ENCODE measurements around the gene PIGT. TPM values are rescaled to one million over a fixed set of nuclear protein-coding genes. Genes with fewer than 3 reads are reported as not detected.

The PIGT gene
- total RNA-seq, 2 donors from 2014 or later: 83.3 to 90.1 TPM

DNA sequence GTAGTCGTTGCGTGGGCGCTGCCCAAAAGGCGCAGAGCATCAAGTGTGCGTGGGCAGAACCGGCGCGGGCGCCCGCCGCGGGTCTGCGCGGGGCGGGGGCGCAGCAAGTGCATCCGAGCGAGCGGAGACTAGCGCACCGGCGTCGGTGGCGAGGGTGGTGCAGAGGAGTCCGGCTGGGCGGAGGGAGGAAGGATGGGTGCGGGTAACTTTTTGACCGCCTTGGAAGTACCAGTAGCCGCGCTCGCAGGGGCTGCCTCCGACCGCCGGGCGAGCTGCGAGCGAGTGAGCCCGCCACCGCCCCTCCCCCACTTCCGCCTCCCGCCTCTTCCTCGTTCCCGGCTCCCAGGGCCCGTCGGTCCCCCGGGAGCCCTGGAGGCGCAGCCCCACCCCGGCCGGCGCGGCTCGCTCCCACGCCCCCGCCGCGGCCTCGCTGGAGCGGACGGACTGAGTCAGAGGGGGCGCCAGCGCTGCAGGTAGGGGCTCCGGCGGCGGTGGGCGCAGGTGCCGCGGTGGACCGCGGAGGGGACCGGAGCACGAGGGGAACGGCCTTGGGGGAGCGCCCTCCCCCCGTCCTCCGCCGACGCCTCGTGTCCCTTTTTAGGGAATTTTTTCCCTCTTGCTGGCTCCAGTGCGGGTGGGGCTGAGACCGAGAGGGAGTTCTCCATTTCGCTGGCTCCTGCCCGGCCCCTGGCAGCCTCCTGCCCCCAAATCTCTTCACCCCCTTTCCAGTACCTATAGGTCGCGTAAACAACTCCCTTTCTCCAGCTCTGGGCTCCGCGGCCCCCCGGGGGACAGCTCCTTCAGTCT lies 9.5 kb upstream of the PIGT start:
- Mint-ChIP-seq H3K9me3 (peaks cover 9% of the 10 kb centered on the region), H3K4me3 (peak overlapping the region; percentile 82), H3K27ac (peak overlapping the region; percentile 91), H3K36me3 (ENCODE audit: low read depth) (peaks cover 41% of the 10 kb centered on the region), H3K27me3 (ENCODE audit: insufficient read depth) (peaks cover 30% of the 10 kb centered on the region), H3K4me1 (peaks cover 11% of the 10 kb centered on the region)
- Histone ChIP-seq H3K27ac (ENCODE audit: low read depth, low read length) (no peak overlapping the region), H3K4me1 (ENCODE audit: control insufficient read depth, insufficient read depth, low read length) (peaks cover 4% of the 10 kb centered on the region), H3K9me3 (ENCODE audit: control insufficient read depth, low read length) (peaks cover 21% of the 10 kb centered on the region), H3K9ac (ENCODE audit: extremely low read depth, low read length, poor library complexity, severe bottlenecking) (peak overlapping the region; percentile 95), H3K36me3 (ENCODE audit: control insufficient read depth, insufficient read depth, low read length) (peaks cover 45% of the 10 kb centered on the region), H3K4me3 (ENCODE audit: low read length) (peak overlapping the region; percentile 94), H3K27me3 (ENCODE audit: control insufficient read depth, insufficient read depth, low read length, poor library complexity, severe bottlenecking) (no peaks in the 10 kb centered on the region)
- TF ChIP-seq, protein P1, sequence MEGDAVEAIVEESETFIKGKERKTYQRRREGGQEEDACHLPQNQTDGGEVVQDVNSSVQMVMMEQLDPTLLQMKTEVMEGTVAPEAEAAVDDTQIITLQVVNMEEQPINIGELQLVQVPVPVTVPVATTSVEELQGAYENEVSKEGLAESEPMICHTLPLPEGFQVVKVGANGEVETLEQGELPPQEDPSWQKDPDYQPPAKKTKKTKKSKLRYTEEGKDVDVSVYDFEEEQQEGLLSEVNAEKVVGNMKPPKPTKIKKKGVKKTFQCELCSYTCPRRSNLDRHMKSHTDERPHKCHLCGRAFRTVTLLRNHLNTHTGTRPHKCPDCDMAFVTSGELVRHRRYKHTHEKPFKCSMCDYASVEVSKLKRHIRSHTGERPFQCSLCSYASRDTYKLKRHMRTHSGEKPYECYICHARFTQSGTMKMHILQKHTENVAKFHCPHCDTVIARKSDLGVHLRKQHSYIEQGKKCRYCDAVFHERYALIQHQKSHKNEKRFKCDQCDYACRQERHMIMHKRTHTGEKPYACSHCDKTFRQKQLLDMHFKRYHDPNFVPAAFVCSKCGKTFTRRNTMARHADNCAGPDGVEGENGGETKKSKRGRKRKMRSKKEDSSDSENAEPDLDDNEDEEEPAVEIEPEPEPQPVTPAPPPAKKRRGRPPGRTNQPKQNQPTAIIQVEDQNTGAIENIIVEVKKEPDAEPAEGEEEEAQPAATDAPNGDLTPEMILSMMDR (conservative IDR thresholded peaks at IDR 0.05): no peak
- DNase-seq: peak; percentile 88
- 0 to 1% methylated on average over 38 to 80 of the region's 87 CpGs for WGBS, 2 experiments (ENCODE audit: insufficient coverage in 1 of 2, insufficient read length in 1 of 2)

DNA sequence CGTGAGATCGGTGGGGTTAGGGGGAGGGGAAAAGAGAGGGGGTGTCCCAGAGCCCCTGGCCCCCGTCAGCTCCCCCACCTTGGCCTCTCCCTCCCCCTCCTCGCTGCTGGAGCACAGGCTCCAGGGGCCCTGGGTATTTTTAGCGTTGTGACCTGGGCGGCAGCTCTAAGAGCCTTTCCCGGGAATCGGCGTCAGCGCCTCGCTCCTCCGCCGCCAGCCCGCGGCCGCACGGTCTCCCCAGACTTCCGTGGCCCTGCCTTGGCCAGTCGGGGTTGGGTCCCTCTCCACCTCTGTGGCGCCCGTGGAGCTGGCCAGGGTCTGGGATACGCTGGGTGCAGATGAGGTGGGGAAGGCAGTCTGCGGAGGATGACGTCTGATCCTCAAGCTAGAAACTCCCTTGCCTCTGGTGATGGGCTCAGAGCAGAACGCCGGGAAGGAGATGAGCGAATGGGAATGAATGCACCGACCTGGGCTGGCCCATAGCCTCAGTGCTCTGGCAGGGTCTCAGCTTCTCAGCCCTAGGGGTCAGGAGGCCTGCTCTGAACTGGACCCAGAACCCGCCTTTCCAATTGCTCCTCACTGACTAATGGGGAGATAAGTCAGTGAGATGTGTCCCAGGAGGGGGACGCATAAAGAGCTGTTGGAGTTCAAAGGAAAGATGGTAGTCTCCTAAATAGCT lies 8.7 kb upstream of the PIGT start:
- H3K36me3 ChIP-seq (ENCODE audit: control insufficient read depth, insufficient read depth, low read length): peaks cover 42% of the 10 kb centered on the region
- H3K9me3 ChIP-seq (ENCODE audit: control insufficient read depth, low read length): peaks cover 13% of the 10 kb centered on the region
- Mint-ChIP-seq H3K4me1 (peaks cover 13% of the 10 kb centered on the region), H3K9me3 (peaks cover 2% of the 10 kb centered on the region), H3K36me3 (ENCODE audit: low read depth) (peaks cover 42% of the 10 kb centered on the region), H3K4me3 (peak overlapping the region; percentile 82), H3K27me3 (ENCODE audit: insufficient read depth) (peaks cover 26% of the 10 kb centered on the region), H3K27ac (peak overlapping the region; percentile 91)
- DNase-seq: peak; percentile 80
- TF ChIP-seq, protein P1 (conservative IDR thresholded peaks at IDR 0.05): no peak
- no peak overlapping the region for H3K27ac ChIP-seq (ENCODE audit: low read depth, low read length)
- H3K9ac ChIP-seq (ENCODE audit: extremely low read depth, low read length, poor library complexity, severe bottlenecking): peak overlapping the region; percentile 95
- H3K4me3 ChIP-seq (ENCODE audit: low read length): peak overlapping the region; percentile 94
- peaks cover 4% of the 10 kb centered on the region for H3K4me1 ChIP-seq (ENCODE audit: control insufficient read depth, insufficient read depth, low read length)
- WGBS, 2 experiments (ENCODE audit: insufficient coverage in 1 of 2, insufficient read length in 1 of 2): 7 to 31% methylated on average over 7 to 28 of the region's 30 CpGs
- H3K27me3 ChIP-seq (ENCODE audit: control insufficient read depth, insufficient read depth, low read length, poor library complexity, severe bottlenecking): no peaks in the 10 kb centered on the region

GRCh38 chr20:45407783-45408645 lies 7.9 kb upstream of the PIGT start, which contains the start of gene DBNDD2:
TSS of gene DBNDD2 (plus strand) at chr20:45408289. CDS start at chr20:45408468, 179 bp downstream.
- H3K36me3 ChIP-seq (ENCODE audit: control insufficient read depth, insufficient read depth, low read length): peaks cover 36% of the 10 kb centered on the region
- DNase-seq: no peak
- H3K27me3 ChIP-seq (ENCODE audit: control insufficient read depth, insufficient read depth, low read length, poor library complexity, severe bottlenecking): no peaks in the 10 kb centered on the region
- TF ChIP-seq, protein P1 (conservative IDR thresholded peaks at IDR 0.05): no peak
- Mint-ChIP-seq H3K9me3 (no peaks in the 10 kb centered on the region), H3K27ac (peak within 1 kb of the TSS; percentile 91), H3K4me3 (peak within 1 kb of the TSS; percentile 82), H3K36me3 (ENCODE audit: low read depth) (peaks cover 38% of the 10 kb centered on the region), H3K4me1 (peaks cover 13% of the 10 kb centered on the region), H3K27me3 (ENCODE audit: insufficient read depth) (peaks cover 29% of the 10 kb centered on the region)
- H3K4me1 ChIP-seq (ENCODE audit: control insufficient read depth, insufficient read depth, low read length): peaks cover 4% of the 10 kb centered on the region
- peak within 1 kb of the TSS; percentile 95 for H3K9ac ChIP-seq (ENCODE audit: extremely low read depth, low read length, poor library complexity, severe bottlenecking)
- H3K27ac ChIP-seq (ENCODE audit: low read depth, low read length): no peak within 1 kb of the TSS
- 89 to 99% methylated on average over 13 to 21 of the region's 21 CpGs for WGBS, 2 experiments (ENCODE audit: insufficient coverage in 1 of 2, insufficient read length in 1 of 2)
- H3K4me3 ChIP-seq (ENCODE audit: low read length): peak within 1 kb of the TSS; percentile 94
- peaks cover 5% of the 10 kb centered on the region for H3K9me3 ChIP-seq (ENCODE audit: control insufficient read depth, low read length)

Data from endodermal cell (in vitro differentiated cells).